Kidney epithelial cell (primary cell): ENCODE results near the gene QRICH2. TPM values are rescaled to one million over a fixed set of nuclear protein-coding genes. Genes with fewer than 3 reads are reported as not detected.

Source experiments
- DNase-seq: peaks from one replicate; pipeline ENCODE4 v3.0.0-alpha.2; 2010; ENCODE audit warnings: low read depth
- H3K27me3 ChIP-seq: 2 replicates; pipeline ENCODE4 v1.6.0; 2011; ENCODE audit warnings: low read length; ENCODE audit not compliant: control insufficient read depth, insufficient read depth
- H3K36me3 ChIP-seq: 2 replicates; pipeline ENCODE4 v1.5.1; 2011; ENCODE audit warnings: low read length; ENCODE audit not compliant: control insufficient read depth, insufficient read depth
- H3K4me3 ChIP-seq: 2 replicates; pipeline ENCODE4 v1.5.1; 2011; ENCODE audit warnings: low read depth, mild to moderate bottlenecking, control low read depth, low read length
- CTCF ChIP-seq: IDR thresholded peaks from 2 replicates; pipeline ENCODE4 v1.5.1; 2011; ENCODE audit warnings: mild to moderate bottlenecking, moderate library complexity, low read length, control low read depth, inconsistent platforms; ENCODE audit not compliant: insufficient read depth, poor library complexity, severe bottlenecking
- total RNA-seq: library from RNA; depleted of rRNA; stranded (reverse); fragments of >200 nt; gene quantifications from 2 replicates; pipeline ENCODE4 v1.2.3, GENCODE V29; 2015

Gene QRICH2
- total RNA-seq, 1 donor from 2014 or later: 3.3 TPM

- H3K36me3 ChIP-seq: no peaks in the 10 kb centered on the region
- peaks cover 17% of the 10 kb centered on the region for H3K27me3 ChIP-seq
- H3K4me3 ChIP-seq: no peak overlapping the region
Measured at GRCh38 chr17:76238847-76239537, 69.1 kb downstream of the QRICH2 start.

GRCh38 chr17:76237859-76238313 lies 70.2 kb downstream of the QRICH2 start:
- Histone ChIP-seq H3K27me3 (peaks cover 14% of the 10 kb centered on the region), H3K36me3 (no peaks in the 10 kb centered on the region), H3K4me3 (no peak overlapping the region)
- DNase-seq: no peak
- no peak for TF ChIP-seq CTCF

More at GRCh38 chr17:76238847-76239537, 69.1 kb downstream of the QRICH2 start:
- no peak for DNase-seq
- no peak for TF ChIP-seq CTCF

GRCh38 chr17:76236603-76237002 lies 71.5 kb downstream of the QRICH2 start:
- DNase-seq: no peak
- Histone ChIP-seq H3K27me3 (peaks cover 9% of the 10 kb centered on the region), H3K36me3 (no peaks in the 10 kb centered on the region), H3K4me3 (no peak overlapping the region)
- no peak for TF ChIP-seq CTCF

- no peaks in the 10 kb centered on the region for H3K36me3 ChIP-seq
- TF ChIP-seq CTCF: no peak
- H3K4me3 ChIP-seq: no peak overlapping the region
- peaks cover 7% of the 10 kb centered on the region for H3K27me3 ChIP-seq
- DNase-seq: no peak
Measured at GRCh38 chr17:76235883-76236282, 72.2 kb downstream of the QRICH2 start.

GRCh38 chr17:76234354-76234679 lies 73.8 kb downstream of the QRICH2 start:
- no peak overlapping the region for H3K4me3 ChIP-seq
- DNase-seq: no peak
- TF ChIP-seq CTCF: no peak
- no peaks in the 10 kb centered on the region for H3K36me3 ChIP-seq
- no peaks in the 10 kb centered on the region for H3K27me3 ChIP-seq

- Histone ChIP-seq H3K27me3 (no peaks in the 10 kb centered on the region), H3K4me3 (no peak overlapping the region), H3K36me3 (no peaks in the 10 kb centered on the region)
- no peak for DNase-seq
- no peak for TF ChIP-seq CTCF
Measured at GRCh38 chr17:76233588-76234353, 74.3 kb downstream of the QRICH2 start.
